SK-N-SH treated with all-trans-retinoic acid at 6 μM for 48 hours (cell line): ENCODE results near the gene KBTBD13.

Experiments used
- CREB5 ChIP-seq: fragments of 250-450 bp; sonication (Bioruptor Pico); IDR thresholded peaks from 2 replicates; pipeline ENCODE4 v1.5.1; 2020; ENCODE audit warnings: low read depth, mild to moderate bottlenecking, moderate library complexity
- CSDC2 ChIP-seq: fragments of 250-450 bp; sonication (Bioruptor Pico); IDR thresholded peaks from 2 replicates; pipeline ENCODE4 v1.5.0; 2020; ENCODE audit warnings: mild to moderate bottlenecking, moderate library complexity
- SNAI2 ChIP-seq: fragments of 250-450 bp; sonication (Bioruptor Pico); IDR thresholded peaks from 2 replicates; pipeline ENCODE4 v1.5.0; 2020; ENCODE audit warnings: mild to moderate bottlenecking, moderate library complexity

GRCh38 chr15:65062726-65063125 lies 13.8 kb upstream of the KBTBD13 start:
- TF ChIP-seq CREB5 (CRISPR knock-in tag) = no peak
- no peak for TF ChIP-seq SNAI2
- TF ChIP-seq CSDC2 (CRISPR knock-in tag) = no peak
